ENCODE data around the gene GRIK3. TPM values are rescaled to one million over a fixed set of nuclear protein-coding genes. Genes with fewer than 3 reads are reported as not detected.

GRIK3 gene
- total and polyA plus RNA-seq, 3 donors from 2014 or later: 0.99 to 6.3 (median 3.1) TPM

GRCh38 chr1:37051346-37051745 is 17.0 kb upstream of the GRIK3 start:
- no peak for DNase-seq
- 60 to 81% methylated on average over 5 to 7 of the region's 7 CpGs for WGBS, 2 donors
- Histone ChIP-seq H3K4me3 (no peak overlapping the region), H3K27ac (no peak overlapping the region), H3K4me1 (no peaks in the 10 kb centered on the region), H3K27me3 (no peaks in the 10 kb centered on the region), H3K9me3 (no peaks in the 10 kb centered on the region), H3K36me3 (ENCODE audit: low read depth, missing control alignments) (no peaks in the 10 kb centered on the region)
- intact Hi-C loops (cut with DNase I; ENCODE audit: low total_unique reads): no loop called here
- TF ChIP-seq CTCF (IDR thresholded peaks at IDR 0.05) (no peak), POLR2A (IDR thresholded peaks at IDR 0.05) (no peak)

- no peak for DNase-seq
- Histone ChIP-seq H3K4me3 (no peak overlapping the region), H3K4me1 (no peaks in the 10 kb centered on the region), H3K36me3 (ENCODE audit: low read depth, missing control alignments) (no peaks in the 10 kb centered on the region), H3K9me3 (no peaks in the 10 kb centered on the region), H3K27me3 (no peaks in the 10 kb centered on the region), H3K27ac (no peak overlapping the region)
- 78 to 84% methylated on average over 17 to 19 of the region's 19 CpGs for WGBS, 2 donors
- TF ChIP-seq POLR2A (IDR thresholded peaks at IDR 0.05): no peak
- no peak for TF ChIP-seq CTCF (IDR thresholded peaks at IDR 0.05)
- intact Hi-C loops (cut with DNase I; ENCODE audit: low total_unique reads): no loop called here
Measured at GRCh38 chr1:37047542-37047941, 13.2 kb upstream of the GRIK3 start.

- Histone ChIP-seq H3K9me3 (no peaks in the 10 kb centered on the region), H3K27ac (no peak overlapping the region), H3K4me3 (no peak overlapping the region), H3K27me3 (no peaks in the 10 kb centered on the region), H3K4me1 (no peaks in the 10 kb centered on the region), H3K36me3 (ENCODE audit: low read depth, missing control alignments) (no peaks in the 10 kb centered on the region)
- DNase-seq: no peak
- 74 to 94% methylated on average over 2 of the region's 2 CpGs for WGBS, 2 donors
- intact Hi-C loops (cut with DNase I; ENCODE audit: low total_unique reads): no loop called here
- TF ChIP-seq POLR2A (IDR thresholded peaks at IDR 0.05): no peak
- TF ChIP-seq CTCF (IDR thresholded peaks at IDR 0.05): no peak
Measured at GRCh38 chr1:37043101-37043500, 8.8 kb upstream of the GRIK3 start.

- no peak for DNase-seq
- Histone ChIP-seq H3K4me3 (no peak overlapping the region), H3K9me3 (no peaks in the 10 kb centered on the region), H3K27ac (no peak overlapping the region), H3K4me1 (no peaks in the 10 kb centered on the region), H3K36me3 (ENCODE audit: low read depth, missing control alignments) (no peaks in the 10 kb centered on the region), H3K27me3 (no peaks in the 10 kb centered on the region)
- no peak for TF ChIP-seq CTCF (IDR thresholded peaks at IDR 0.05)
- TF ChIP-seq POLR2A (IDR thresholded peaks at IDR 0.05): no peak
- intact Hi-C loops (cut with DNase I; ENCODE audit: low total_unique reads): no loop called here
- 59 to 62% methylated on average over 6 of the region's 6 CpGs for WGBS, 2 donors
Measured at GRCh38 chr1:37042506-37042905, 8.2 kb upstream of the GRIK3 start.

- H3K4me3 ChIP-seq: no peak overlapping the region
- WGBS, 2 donors: 60 to 64% methylated on average over 2 of the region's 2 CpGs
Measured at GRCh38 chr1:37041483-37041882, 7.2 kb upstream of the GRIK3 start.

More at GRCh38 chr1:37041483-37041882, 7.2 kb upstream of the GRIK3 start:
- Histone ChIP-seq H3K9me3 (no peaks in the 10 kb centered on the region), H3K4me1 (no peaks in the 10 kb centered on the region), H3K27me3 (no peaks in the 10 kb centered on the region), H3K36me3 (ENCODE audit: low read depth, missing control alignments) (no peaks in the 10 kb centered on the region), H3K27ac (no peak overlapping the region)
- no peak for DNase-seq
- TF ChIP-seq POLR2A (IDR thresholded peaks at IDR 0.05) (no peak), CTCF (IDR thresholded peaks at IDR 0.05) (no peak)
- intact Hi-C loops (cut with DNase I; ENCODE audit: low total_unique reads): no loop called here
